ENCODE measurements around the gene ASXL2.

Gene ASXL2

GRCh38 chr2:25855065-25855464 is 23.2 kb downstream of the ASXL2 start:
- Histone ChIP-seq H3K4me3 (ENCODE audit: low read length) (no peak overlapping the region), H3K79me2 (ENCODE audit: low read length) (peaks cover 67% of the 10 kb centered on the region), H3K9me3 (ENCODE audit: insufficient read depth, low read length) (no peaks in the 10 kb centered on the region), H3K27ac (ENCODE audit: low read length) (no peak overlapping the region), H2AFZ (ENCODE audit: low read depth, low read length) (no peak overlapping the region), H3K36me3 (replicated peaks; ENCODE audit: low read depth, low read length) (peaks cover 3% of the 10 kb centered on the region), H3K9ac (ENCODE audit: low read length) (no peak overlapping the region), H3K4me2 (ENCODE audit: low read length) (no peak overlapping the region), H3K27me3 (ENCODE audit: low read depth, low read length) (no peaks in the 10 kb centered on the region), H4K20me1 (ENCODE audit: insufficient read depth, low read length) (peaks cover 36% of the 10 kb centered on the region), H3K4me1 (ENCODE audit: low read length) (peaks cover 20% of the 10 kb centered on the region)
- no peak for TF ChIP-seq EZH2phosphoT487 (IDR thresholded peaks at IDR 0.05; ENCODE audit: low read depth)
- no peak for TF ChIP-seq CTCF (IDR thresholded peaks at IDR 0.05; ENCODE audit: low read depth, low read length)

- peaks cover 62% of the 10 kb centered on the region for H3K79me2 ChIP-seq (ENCODE audit: low read length)
- no peak overlapping the region for H3K9ac ChIP-seq (ENCODE audit: low read length)
- no peaks in the 10 kb centered on the region for H3K27me3 ChIP-seq (ENCODE audit: low read depth, low read length)
- no peak overlapping the region for H3K27ac ChIP-seq (ENCODE audit: low read length)
- H3K4me2 ChIP-seq (ENCODE audit: low read length), result no peak overlapping the region
- H2AFZ ChIP-seq (ENCODE audit: low read depth, low read length), result no peak overlapping the region
- H3K4me1 ChIP-seq (ENCODE audit: low read length), result peaks cover 20% of the 10 kb centered on the region
- no peak for TF ChIP-seq CTCF (IDR thresholded peaks at IDR 0.05; ENCODE audit: low read depth, low read length)
- no peak for TF ChIP-seq EZH2phosphoT487 (IDR thresholded peaks at IDR 0.05; ENCODE audit: low read depth)
- no peak overlapping the region for H3K4me3 ChIP-seq (ENCODE audit: low read length)
- H3K9me3 ChIP-seq (ENCODE audit: insufficient read depth, low read length), result no peaks in the 10 kb centered on the region
- H3K36me3 ChIP-seq (replicated peaks; ENCODE audit: low read depth, low read length), result peaks cover 3% of the 10 kb centered on the region
- peaks cover 36% of the 10 kb centered on the region for H4K20me1 ChIP-seq (ENCODE audit: insufficient read depth, low read length)
Observed at GRCh38 chr2:25854613-25855012, 23.7 kb downstream of the ASXL2 start.

- Histone ChIP-seq H3K27ac (ENCODE audit: low read length) (no peak overlapping the region), H3K4me3 (ENCODE audit: low read length) (no peak overlapping the region)
Observed at GRCh38 chr2:25853038-25853638, 25.1 kb downstream of the ASXL2 start.

More at GRCh38 chr2:25853038-25853638, 25.1 kb downstream of the ASXL2 start:
- Histone ChIP-seq H3K27me3 (ENCODE audit: low read depth, low read length) (no peaks in the 10 kb centered on the region), H2AFZ (ENCODE audit: low read depth, low read length) (no peak overlapping the region), H3K79me2 (ENCODE audit: low read length) (peaks cover 58% of the 10 kb centered on the region), H3K4me2 (ENCODE audit: low read length) (no peak overlapping the region), H3K9me3 (ENCODE audit: insufficient read depth, low read length) (no peaks in the 10 kb centered on the region), H3K9ac (ENCODE audit: low read length) (no peak overlapping the region), H4K20me1 (ENCODE audit: insufficient read depth, low read length) (peaks cover 36% of the 10 kb centered on the region), H3K4me1 (ENCODE audit: low read length) (peaks cover 20% of the 10 kb centered on the region), H3K36me3 (replicated peaks; ENCODE audit: low read depth, low read length) (peaks cover 3% of the 10 kb centered on the region)
- TF ChIP-seq CTCF (IDR thresholded peaks at IDR 0.05; ENCODE audit: low read depth, low read length), result no peak
- no peak for TF ChIP-seq EZH2phosphoT487 (IDR thresholded peaks at IDR 0.05; ENCODE audit: low read depth)
